GM12878 (cell line): ENCODE measurements around the gene FCHSD2. TPM values are rescaled to one million over a fixed set of nuclear protein-coding genes. Genes with fewer than 3 reads are reported as not detected.

Experiments used
- ATAC-seq: fragments of 200-7000 bp; cut with Tn5 transposase; 3 replicates; pipeline ENCODE4 v1.9.1; 2020; ENCODE audit warnings: mild to moderate bottlenecking, moderate library complexity
- BruUV-seq: library from RNA; stranded (reverse); fragments of 400-500 nt; replicated peaks from 2 replicates; lab custom pipeline; 2021; lab: Mats Ljungman, UMichigan
- CTCF ChIA-PET: fragments of 300-600 bp; sonication (Branson Sonifier 250); formaldehyde crosslinking; extraction: SDS; loops from one replicate; lab custom pipeline; 2021; ENCODE audit warnings: inconsistent platforms; lab: Yijun Ruan, JAX
- POLR2A ChIA-PET: fragments of 350-600 bp; formaldehyde crosslinking; extraction: SDS; loops from one replicate; lab custom pipeline; 2021; ENCODE audit warnings: inconsistent platforms; lab: Charles Lee
- RAD21 ChIA-PET: fragments of 300-600 bp; sonication (Branson Sonifier 250); formaldehyde crosslinking; loops from one replicate; lab custom pipeline; 2023; ENCODE audit warnings: antibody characterized with exemption; ENCODE audit not compliant: unreplicated experiment; lab: Charles Lee
- SMC1A ChIA-PET: fragments of 300-600 bp; sonication (Branson Sonifier 250); formaldehyde crosslinking; loops from one replicate; lab custom pipeline; 2023; ENCODE audit not compliant: unreplicated experiment, uncharacterized antibody; lab: Charles Lee
- DNase-seq: peaks from one replicate; pipeline ENCODE4 v3.0.0-alpha.2; 2011; ENCODE audit warnings: low read depth, low spot score
- FAIRE-seq: peaks from 3 replicates; lab custom pipeline; 2011; peaks lifted over from hg19 to GRCh38; lab: Jason Lieb, UNC
- H2AFZ ChIP-seq: 2 replicates; pipeline ENCODE4 v1.6.0; 2011; ENCODE audit warnings: low read depth, low read length, control low read depth; ENCODE audit not compliant: control insufficient read depth
- H3K27ac ChIP-seq: 2 replicates; pipeline ENCODE4 v1.5.1; 2011; ENCODE audit warnings: control low read depth; ENCODE audit not compliant: control insufficient read depth, insufficient read depth
- H3K27me3 ChIP-seq, 2 experiments: replicated peaks in 1 of 2; 2 replicates each; pipeline versions ENCODE4 v1.6.0 to v1.6.1; 2011; ENCODE audit warnings: low read length in 1 of 2; ENCODE audit not compliant: control insufficient read depth in 2 of 2, insufficient read depth in 2 of 2
- H3K36me3 ChIP-seq, 2 experiments: 2 replicates each; pipeline ENCODE4 v1.5.1; 2011; ENCODE audit warnings: low read length in 1 of 2; ENCODE audit not compliant: control insufficient read depth in 2 of 2, insufficient read depth in 2 of 2
- H3K4me1 ChIP-seq: 2 replicates; pipeline ENCODE4 v1.6.1; 2011; ENCODE audit warnings: mild to moderate bottlenecking, low read length, moderate library complexity, mixed read lengths; ENCODE audit not compliant: control insufficient read depth, insufficient read depth
- H3K4me2 ChIP-seq: 2 replicates; pipeline ENCODE4 v1.6.0; 2011; ENCODE audit warnings: control low read depth; ENCODE audit not compliant: control insufficient read depth, insufficient read depth
- H3K4me3 ChIP-seq: fragments of 200-600 bp; sonication (generic); 2 replicates; pipeline ENCODE4 v1.5.1; 2016
- H3K79me2 ChIP-seq: 2 replicates; pipeline ENCODE4 v1.6.0; 2011; ENCODE audit warnings: low read length; ENCODE audit not compliant: control insufficient read depth, insufficient read depth
- H3K9ac ChIP-seq: 2 replicates; pipeline ENCODE4 v1.8.0; 2011; ENCODE audit warnings: low read length, control low read depth, mixed read lengths; ENCODE audit not compliant: control insufficient read depth, insufficient read depth
- H3K9me3 ChIP-seq: replicated peaks from 3 replicates; pipeline ENCODE4 v1.5.1; 2011; ENCODE audit warnings: mild to moderate bottlenecking, low read length; ENCODE audit not compliant: control insufficient read depth, insufficient read depth
- H4K20me1 ChIP-seq: 2 replicates; pipeline ENCODE4 v1.6.0; 2011; ENCODE audit not compliant: control insufficient read depth, insufficient read depth
- BCL11A ChIP-seq: IDR thresholded peaks from 2 replicates; pipeline ENCODE4 v1.6.1; 2011; ENCODE audit warnings: low read depth, low read length
- CBX5 ChIP-seq: sonication (generic); IDR thresholded peaks from 2 replicates; pipeline ENCODE4 v1.6.1; 2016; ENCODE audit warnings: low read depth, moderate library complexity, mild to moderate bottlenecking, inconsistent platforms
- CREM ChIP-seq: IDR thresholded peaks from 2 replicates; pipeline ENCODE4 v1.6.1; 2014; ENCODE audit warnings: antibody characterized with exemption, low read depth
- EGR1 ChIP-seq, 2 experiments: IDR thresholded peaks; 1 replicate in 1 of 2; 2 replicates in 1 of 2; pipeline ENCODE4 v1.6.1; 2011 to 2012; ENCODE audit warnings: low read depth in 2 of 2, low read length in 2 of 2, borderline replicate concordance in 1 of 2, mild to moderate bottlenecking in 1 of 2, moderate library complexity in 1 of 2
- EP300 ChIP-seq, 2 experiments: fragments of 150-350 bp in 1 of 2; IDR thresholded peaks; 2 replicates each; pipeline ENCODE4 v1.6.1; 2011 to 2012; ENCODE audit warnings: low read depth in 2 of 2, low read length in 2 of 2, borderline replicate concordance in 1 of 2, improper control_type of control experiment in 1 of 2, inconsistent platforms in 1 of 2; ENCODE audit not compliant: control insufficient read depth in 1 of 2
- FOXK2 ChIP-seq: fragments of 450-650 bp; IDR thresholded peaks from 2 replicates; pipeline ENCODE4 v1.6.1; 2017; ENCODE audit warnings: mild to moderate bottlenecking, moderate library complexity
- HCFC1 ChIP-seq: fragments of 150-350 bp; IDR thresholded peaks from 2 replicates; pipeline ENCODE4 v1.6.1; 2014; ENCODE audit warnings: low read length
- JUND ChIP-seq: IDR thresholded peaks from 2 replicates; pipeline ENCODE4 v1.6.1; 2012; ENCODE audit warnings: low read depth, mild to moderate bottlenecking, low read length, improper control_type of control experiment, moderate library complexity
- KAT2A ChIP-seq: conservative IDR thresholded peaks from 2 replicates; pipeline ENCODE4 v1.6.1; 2011; ENCODE audit warnings: low read depth, low read length; ENCODE audit not compliant: control insufficient read depth
- MYB ChIP-seq: fragments of 150-350 bp; IDR thresholded peaks from 2 replicates; pipeline ENCODE4 v1.6.1; 2014; ENCODE audit warnings: mild to moderate bottlenecking, low read depth, low read length, borderline replicate concordance
- NFYA ChIP-seq: IDR thresholded peaks from 2 replicates; pipeline ENCODE4 v1.6.1; 2011; ENCODE audit warnings: low read depth, mild to moderate bottlenecking, low read length, improper control_type of control experiment, borderline replicate concordance
- NR2F1 ChIP-seq: fragments of 450-650 bp; conservative IDR thresholded peaks from 2 replicates; pipeline ENCODE4 v1.6.1; 2017; ENCODE audit warnings: mild to moderate bottlenecking
- RB1 ChIP-seq: fragments of 450-650 bp; formaldehyde crosslinking; IDR thresholded peaks from 2 replicates; pipeline ENCODE4 v1.6.1; 2017; ENCODE audit warnings: mild to moderate bottlenecking, borderline replicate concordance
- RBBP5 ChIP-seq: fragments of 200-600 bp; sonication (generic); conservative IDR thresholded peaks from 2 replicates; pipeline ENCODE4 v1.6.1; 2016
- RFX5 ChIP-seq: IDR thresholded peaks from 2 replicates; pipeline ENCODE4 v1.6.1; 2011; ENCODE audit warnings: low read depth, low read length, improper control_type of control experiment
- RUNX3 ChIP-seq: IDR thresholded peaks from 2 replicates; pipeline ENCODE4 v1.6.1; 2012; ENCODE audit warnings: low read length, inconsistent platforms
- SMC3 ChIP-seq: IDR thresholded peaks from 2 replicates; pipeline ENCODE4 v1.6.1; 2011; ENCODE audit warnings: low read length, improper control_type of control experiment, borderline replicate concordance
- SUPT20H ChIP-seq: IDR thresholded peaks from 2 replicates; pipeline ENCODE4 v1.6.1; 2011; ENCODE audit warnings: low read depth, mild to moderate bottlenecking, low read length, moderate library complexity, borderline replicate concordance; ENCODE audit not compliant: control insufficient read depth
- TAF1 ChIP-seq: IDR thresholded peaks from 2 replicates; pipeline ENCODE4 v1.6.1; 2011; ENCODE audit warnings: mild to moderate bottlenecking, low read depth, low read length, borderline replicate concordance
- ZNF217 ChIP-seq: fragments of 450-650 bp; IDR thresholded peaks from 2 replicates; pipeline ENCODE4 v1.6.1; 2017; ENCODE audit warnings: antibody characterized with exemption, mild to moderate bottlenecking
- WGBS: methylation state at CpG from one replicate; pipeline ENCODE4 v1.1.6; 2016; ENCODE audit warnings: low lambda C conversion rate; ENCODE audit not compliant: insufficient replicate concordance, insufficient coverage; ENCODE audit errors: missing lambda C conversion rate; 5-methylcytosine and 5-hydroxymethylcytosine counted together
- in situ Hi-C: fragments of 300-500 bp; cut with MboI; formaldehyde crosslinking; loops from 9 replicates; pipeline ENCODE4 v1.14.3; 2018; ENCODE audit warnings: mixed read lengths
- intact Hi-C: fragments of 100-400 bp; cut with micrococcal nuclease; formaldehyde crosslinking; loops from one replicate; pipeline ENCODE4 v1.14.2; 2022; ENCODE audit not compliant: unreplicated experiment
- polyA plus RNA-seq, 11 experiments: library from polyadenylated mRNA; depleted of rRNA in 4 of 11; unstranded in 6 of 11; stranded (reverse) in 5 of 11; fragments of >200 nt; fragmentation: Nextera tagmentation in 4 of 11; fragmentation: Illumina TruSeq in 1 of 11; extraction: Ambion mirVana in 4 of 11; extraction: Trizol in 1 of 11; gene quantifications; 1 replicate in 1 of 11; 2 replicates in 10 of 11; pipeline versions ENCODE4 v1.2.1 to v1.2.3, GENCODE V29; 2011 to 2016; ENCODE audit warnings: inconsistent platforms in 2 of 11, missing spikeins in 2 of 11, low read depth in 1 of 11
- total RNA-seq, 4 experiments: library from RNA; depleted of rRNA in 3 of 4; stranded (reverse); fragments of >200 nt in 3 of 4; fragmentation: Illumina TruSeq in 1 of 4; extraction: Trizol in 1 of 4; gene quantifications; 2 replicates each; pipeline versions ENCODE4 v1.2.1 to v1.2.3, GENCODE V29; 2013 to 2021
- TF ChIP-seq, protein P1 (sequence below): IDR thresholded peaks from 2 replicates; pipeline ENCODE4 v1.6.1; 2012; ENCODE audit warnings: mild to moderate bottlenecking, low read depth, low read length
- TF ChIP-seq, protein P2 (sequence below): IDR thresholded peaks from 2 replicates; pipeline ENCODE4 v1.6.1; 2011; ENCODE audit warnings: borderline replicate concordance, low read depth, mild to moderate bottlenecking, moderate library complexity, mixed read lengths, low read length; ENCODE audit not compliant: insufficient read depth; ENCODE audit errors: extremely low read length

FCHSD2 gene
- total and polyA plus RNA-seq, 10 of the 15 experiments (the other 5 are each of a cell fraction or from before 2014, with no cell fraction given) = 13.2 to 89.8 (median 47.8) TPM

DNA sequence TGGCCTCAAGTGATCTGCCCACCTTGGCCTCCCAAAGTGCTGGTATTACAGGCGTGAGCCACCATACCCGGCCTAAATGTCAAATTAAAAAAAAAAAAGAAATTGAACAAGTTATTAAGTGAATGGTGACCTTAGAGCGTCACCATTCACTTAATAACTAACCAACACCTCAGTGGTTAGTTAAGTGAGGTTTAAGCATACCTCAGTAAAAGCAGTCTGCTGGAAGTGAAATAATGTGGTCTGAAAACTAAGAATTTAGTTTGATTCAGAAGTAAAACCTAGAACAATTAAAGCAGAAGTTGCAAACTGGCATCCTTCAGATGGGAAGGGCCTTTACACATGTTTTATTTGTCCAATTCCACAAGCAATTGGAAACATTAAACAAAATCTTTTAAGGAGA is 71.5 kb downstream of the FCHSD2 start:
- 0 out of 2 replicates have a peak overlapping the region, but pooled peaks have one; percentile 25 for H3K27ac ChIP-seq
- RAD21 ChIA-PET = no interaction called here
- no peak for FAIRE-seq
- intact Hi-C loops (loop anchor here (5.0 kb wide), 2 partner anchors 67 to 98 kb away; no protein-coding TSS in a partner anchor), in situ Hi-C loops (no loop called here)
- DNase-seq = no peak
- CTCF ChIA-PET = interaction anchor here (0.7 kb wide), 1 partner anchor 66 kb away, joined by 3 read pairs; no protein-coding TSS in a partner anchor
- POLR2A ChIA-PET = interaction anchor here (1.1 kb wide), 1 partner anchor 87 kb away, joined by 3 read pairs; no protein-coding TSS in a partner anchor
- peaks cover 6% of the 10 kb centered on the region for H3K9me3 ChIP-seq
- no peaks in the 10 kb centered on the region for H3K36me3 ChIP-seq
- peak overlapping the region; percentile 41; the same call in 1 of the 2 replicates for H3K4me2 ChIP-seq
- H4K20me1 ChIP-seq = no peaks in the 10 kb centered on the region
- H3K79me2 ChIP-seq = peaks cover 78% of the 10 kb centered on the region
- BruUV-seq = no TSS peak
- H3K4me3 ChIP-seq = no peak overlapping the region
- no peak overlapping the region for H3K9ac ChIP-seq
- peaks cover 15% of the 10 kb centered on the region; the same call in 1 of the 2 replicates for H3K4me1 ChIP-seq
- SMC1A ChIA-PET = interaction anchor here (1.0 to 1.1 kb wide), 2 partner anchors 22 to 67 kb away, joined by 3 read pairs; no protein-coding TSS in a partner anchor
- H2AFZ ChIP-seq = no peak overlapping the region
- no peaks in the 10 kb centered on the region for H3K27me3 ChIP-seq
- 78% methylated on average over 3 of the region's 3 CpGs for WGBS
- peak; percentile 69 for ATAC-seq
- TF ChIP-seq, protein P1, sequence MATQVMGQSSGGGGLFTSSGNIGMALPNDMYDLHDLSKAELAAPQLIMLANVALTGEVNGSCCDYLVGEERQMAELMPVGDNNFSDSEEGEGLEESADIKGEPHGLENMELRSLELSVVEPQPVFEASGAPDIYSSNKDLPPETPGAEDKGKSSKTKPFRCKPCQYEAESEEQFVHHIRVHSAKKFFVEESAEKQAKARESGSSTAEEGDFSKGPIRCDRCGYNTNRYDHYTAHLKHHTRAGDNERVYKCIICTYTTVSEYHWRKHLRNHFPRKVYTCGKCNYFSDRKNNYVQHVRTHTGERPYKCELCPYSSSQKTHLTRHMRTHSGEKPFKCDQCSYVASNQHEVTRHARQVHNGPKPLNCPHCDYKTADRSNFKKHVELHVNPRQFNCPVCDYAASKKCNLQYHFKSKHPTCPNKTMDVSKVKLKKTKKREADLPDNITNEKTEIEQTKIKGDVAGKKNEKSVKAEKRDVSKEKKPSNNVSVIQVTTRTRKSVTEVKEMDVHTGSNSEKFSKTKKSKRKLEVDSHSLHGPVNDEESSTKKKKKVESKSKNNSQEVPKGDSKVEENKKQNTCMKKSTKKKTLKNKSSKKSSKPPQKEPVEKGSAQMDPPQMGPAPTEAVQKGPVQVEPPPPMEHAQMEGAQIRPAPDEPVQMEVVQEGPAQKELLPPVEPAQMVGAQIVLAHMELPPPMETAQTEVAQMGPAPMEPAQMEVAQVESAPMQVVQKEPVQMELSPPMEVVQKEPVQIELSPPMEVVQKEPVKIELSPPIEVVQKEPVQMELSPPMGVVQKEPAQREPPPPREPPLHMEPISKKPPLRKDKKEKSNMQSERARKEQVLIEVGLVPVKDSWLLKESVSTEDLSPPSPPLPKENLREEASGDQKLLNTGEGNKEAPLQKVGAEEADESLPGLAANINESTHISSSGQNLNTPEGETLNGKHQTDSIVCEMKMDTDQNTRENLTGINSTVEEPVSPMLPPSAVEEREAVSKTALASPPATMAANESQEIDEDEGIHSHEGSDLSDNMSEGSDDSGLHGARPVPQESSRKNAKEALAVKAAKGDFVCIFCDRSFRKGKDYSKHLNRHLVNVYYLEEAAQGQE = no peak
- TF ChIP-seq TAF1 (no peak), FOXK2 (no peak), MYB (no peak), SUPT20H (no peak), NR2F1 (peak; percentile 43; the same call in 1 of the 2 replicates), ZNF217 (peak; percentile 53; the same call in 1 of the 2 replicates), EP300 (IDR thresholded peaks at IDR 0.05; ENCODE audit: borderline replicate concordance in 1 of 2, control insufficient read depth in 1 of 2, low read depth in 2 of 2, low read length in 2 of 2) (no peak), NFYA (no peak), EGR1 (IDR thresholded peaks at IDR 0.05; ENCODE audit: borderline replicate concordance in 1 of 2, low read depth in 2 of 2, low read length in 2 of 2) (no peak), SMC3 (no peak), RUNX3 (peak; percentile 52), RFX5 (no peak), RBBP5 (no peak), JUND (no peak), HCFC1 (no peak), CREM (no peak), KAT2A (no peak), CBX5 (no peak), BCL11A (0 out of 2 replicates have a peak, but pooled peaks have one; percentile 12), RB1 (no peak)
- TF ChIP-seq, protein P2, sequence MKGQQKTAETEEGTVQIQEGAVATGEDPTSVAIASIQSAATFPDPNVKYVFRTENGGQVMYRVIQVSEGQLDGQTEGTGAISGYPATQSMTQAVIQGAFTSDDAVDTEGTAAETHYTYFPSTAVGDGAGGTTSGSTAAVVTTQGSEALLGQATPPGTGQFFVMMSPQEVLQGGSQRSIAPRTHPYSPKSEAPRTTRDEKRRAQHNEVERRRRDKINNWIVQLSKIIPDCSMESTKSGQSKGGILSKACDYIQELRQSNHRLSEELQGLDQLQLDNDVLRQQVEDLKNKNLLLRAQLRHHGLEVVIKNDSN = no peak
